ENCODE measurements around the gene EIF2B5.

Gene EIF2B5

DNA sequence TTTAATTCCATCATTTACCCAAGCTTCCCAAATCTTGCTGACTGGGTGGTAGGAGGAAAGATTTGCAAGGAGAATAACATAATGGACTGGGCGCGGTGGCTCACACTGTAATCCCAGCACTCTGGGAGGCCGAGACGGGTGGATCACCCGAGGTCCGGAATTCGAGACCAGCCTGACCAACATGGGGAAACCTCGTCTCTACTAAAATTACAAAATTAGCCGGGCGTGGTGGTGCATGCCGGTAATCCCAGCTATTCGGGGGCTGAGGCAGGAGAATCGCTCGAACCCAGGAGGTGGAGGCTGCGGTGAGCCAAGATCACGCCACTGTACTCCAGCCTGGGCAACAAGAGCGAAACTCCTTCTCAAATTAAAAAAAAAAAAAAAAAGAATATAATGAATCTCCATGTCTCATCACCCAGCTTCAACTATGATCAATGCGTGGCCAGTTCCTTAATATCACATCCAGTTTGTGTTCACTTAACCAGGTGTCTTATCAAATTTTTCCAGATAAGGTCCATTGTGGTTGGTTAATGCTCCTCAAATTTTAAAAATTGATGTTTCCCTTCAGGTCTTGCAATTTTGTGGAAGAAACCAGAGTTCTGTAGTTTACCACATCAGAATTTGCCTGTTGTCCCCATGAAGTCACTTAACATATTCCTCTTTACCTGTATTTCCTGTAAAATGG is 49.5 kb downstream of the EIF2B5 start:
- TF ChIP-seq FOXP2 (optimal IDR thresholded peaks at IDR 0.05; ENCODE audit: borderline replicate concordance, extremely low read depth, extremely low read length, insufficient read depth), result no peak
- no peak for TF ChIP-seq REST (IDR thresholded peaks at IDR 0.05; ENCODE audit: insufficient read depth in 1 of 2, low read depth in 2 of 2, low read length in 2 of 2)
- no peak for TF ChIP-seq SIN3A (IDR thresholded peaks at IDR 0.05; ENCODE audit: borderline replicate concordance, insufficient read depth, low read length)
- TF ChIP-seq TAF1 (IDR thresholded peaks at IDR 0.05; ENCODE audit: borderline replicate concordance, insufficient read depth, low read length), result no peak
- no peak for TF ChIP-seq POLR2AphosphoS5 (IDR thresholded peaks at IDR 0.05; ENCODE audit: low read depth, low read length)

DNA sequence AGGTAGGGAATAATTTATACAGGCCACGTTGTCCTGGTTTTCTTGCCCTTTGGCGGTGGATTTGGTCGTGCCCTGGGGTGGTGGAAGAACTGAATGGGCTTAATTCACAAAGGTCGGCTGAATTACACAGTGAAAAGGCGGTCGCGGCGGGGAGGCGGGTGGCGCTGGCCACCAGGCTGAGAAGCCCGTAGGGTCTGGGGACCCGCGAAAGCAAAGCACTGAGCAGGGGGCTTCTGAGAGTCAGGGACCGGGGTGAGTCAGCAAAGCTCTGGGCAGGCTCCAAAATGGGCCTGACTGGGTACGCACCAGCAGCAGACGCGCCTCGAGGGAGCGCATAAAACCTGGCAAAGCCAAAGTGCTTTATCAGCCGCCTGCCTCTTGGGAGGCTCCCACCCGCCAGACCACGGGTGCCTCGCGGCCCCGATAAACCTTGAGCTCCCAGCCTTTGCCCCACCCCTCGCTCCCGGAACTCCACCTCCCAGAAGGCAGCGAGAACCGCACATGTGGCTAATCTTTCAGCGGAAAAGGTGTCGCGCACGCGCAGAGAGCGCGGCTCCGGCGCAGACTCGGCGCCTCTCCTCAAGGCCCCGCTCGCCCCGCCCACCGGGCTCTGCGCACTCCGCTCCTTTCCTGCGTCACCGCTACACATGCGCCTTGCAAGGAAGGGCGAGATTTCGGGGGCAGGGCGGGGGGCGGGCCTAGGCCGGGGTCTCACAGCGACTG is 50.5 kb downstream of the EIF2B5 start:
- TF ChIP-seq POLR2AphosphoS5 (IDR thresholded peaks at IDR 0.05; ENCODE audit: low read depth, low read length), result peak; percentile 79
- no peak; the same call in 1 of the 2 replicates for TF ChIP-seq SIN3A (IDR thresholded peaks at IDR 0.05; ENCODE audit: borderline replicate concordance, insufficient read depth, low read length)
- TF ChIP-seq FOXP2 (optimal IDR thresholded peaks at IDR 0.05; ENCODE audit: borderline replicate concordance, extremely low read depth, extremely low read length, insufficient read depth), result no peak
- no peak for TF ChIP-seq TAF1 (IDR thresholded peaks at IDR 0.05; ENCODE audit: borderline replicate concordance, insufficient read depth, low read length)
- no peak for TF ChIP-seq REST (IDR thresholded peaks at IDR 0.05; ENCODE audit: insufficient read depth in 1 of 2, low read depth in 2 of 2, low read length in 2 of 2)

GRCh38 chr3:184186184-184186901 is 51.2 kb downstream of the EIF2B5 start, which contains the start of gene ABCF3:
Gene ABCF3, plus strand, starts transcription at chr3:184186199. Its CDS starts 9 bp downstream, at chr3:184186208.
- TF ChIP-seq REST (IDR thresholded peaks at IDR 0.05; ENCODE audit: insufficient read depth in 1 of 2, low read depth in 2 of 2, low read length in 2 of 2) (no peak), TAF1 (IDR thresholded peaks at IDR 0.05; ENCODE audit: borderline replicate concordance, insufficient read depth, low read length) (0 out of 2 replicates have a peak, but pooled peaks have one; percentile 51)

DNA sequence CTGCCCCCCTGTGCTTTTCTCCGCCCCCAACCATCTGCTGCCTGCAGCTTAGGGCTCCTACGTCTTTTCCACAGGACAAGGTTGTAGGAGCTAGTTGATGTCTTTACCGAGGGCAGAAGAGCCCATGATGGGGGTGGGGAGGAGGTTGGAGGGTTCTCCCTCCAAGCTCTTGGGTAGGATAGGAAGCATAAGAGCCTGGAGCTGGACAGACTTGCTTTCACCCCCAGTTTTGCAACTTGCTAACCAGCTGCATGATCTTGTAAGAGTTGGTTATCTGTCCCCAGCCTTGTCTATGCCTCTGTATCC is 51.7 kb downstream of the EIF2B5 start:
- TF ChIP-seq SIN3A (IDR thresholded peaks at IDR 0.05; ENCODE audit: borderline replicate concordance, insufficient read depth, low read length) (no peak), TAF1 (IDR thresholded peaks at IDR 0.05; ENCODE audit: borderline replicate concordance, insufficient read depth, low read length) (no peak), REST (IDR thresholded peaks at IDR 0.05; ENCODE audit: insufficient read depth in 1 of 2, low read depth in 2 of 2, low read length in 2 of 2) (no peak), FOXP2 (optimal IDR thresholded peaks at IDR 0.05; ENCODE audit: borderline replicate concordance, extremely low read depth, extremely low read length, insufficient read depth) (no peak), POLR2AphosphoS5 (IDR thresholded peaks at IDR 0.05; ENCODE audit: low read depth, low read length) (no peak)

All from PFSK-1 (cell line).